Spleen (tissue), 11 donors: Measurements from ENCODE around the gene CASTOR1. TPM values are rescaled to one million over a fixed set of nuclear protein-coding genes. Genes with fewer than 3 reads are reported as not detected.

Experiments used
- DNase-seq: peaks from one replicate; pipeline ENCODE4 v3.0.0-alpha.2; 2020
- H3K27ac ChIP-seq, 8 donors: fragments of 200-600 bp; sonication (generic) in 7 of 8; 1 replicate in 4 of 8; 2 replicates in 4 of 8; pipeline versions ENCODE4 v1.5.0 to v1.8.0; 2016 to 2021; ENCODE audit warnings: inconsistent platforms in 4 of 8, mild to moderate bottlenecking in 4 of 8, moderate library complexity in 1 of 8
- H3K27me3 ChIP-seq, 7 donors: fragments of 200-600 bp; sonication (generic) in 6 of 7; replicated peaks in 1 of 7; 1 replicate in 4 of 7; 2 replicates in 3 of 7; pipeline versions ENCODE4 v1.5.0 to v1.8.0; 2016 to 2021; ENCODE audit warnings: inconsistent platforms in 3 of 7, mild to moderate bottlenecking in 1 of 7
- H3K36me3 ChIP-seq, 6 donors: fragments of 200-600 bp; sonication (generic) in 5 of 6; 1 replicate in 4 of 6; 2 replicates in 2 of 6; pipeline versions ENCODE4 v1.5.0 to v1.8.0; 2016 to 2021; ENCODE audit warnings: inconsistent platforms in 2 of 6
- H3K4me1 ChIP-seq, 6 donors: fragments of 200-600 bp; sonication (generic) in 5 of 6; 1 replicate in 3 of 6; 2 replicates in 3 of 6; pipeline versions ENCODE4 v1.5.0 to v1.8.0; 2016 to 2021; ENCODE audit warnings: inconsistent platforms in 3 of 6
- H3K4me3 ChIP-seq, 8 donors: fragments of 200-600 bp; sonication (generic) in 7 of 8; 1 replicate in 4 of 8; 2 replicates in 4 of 8; pipeline versions ENCODE4 v1.5.0 to v1.8.0; 2016 to 2021; ENCODE audit warnings: inconsistent platforms in 4 of 8, mild to moderate bottlenecking in 4 of 8, moderate library complexity in 2 of 8
- H3K9me3 ChIP-seq, 8 donors: fragments of 200-600 bp; sonication (generic) in 7 of 8; 1 replicate in 4 of 8; 2 replicates in 4 of 8; pipeline versions ENCODE4 v1.5.0 to v1.8.0; 2016 to 2021; ENCODE audit warnings: inconsistent platforms in 4 of 8
- POLR2A ChIP-seq, 3 donors: fragments of 450-650 bp; IDR thresholded peaks; one replicate each; pipeline ENCODE4 v1.5.1; 2017; ENCODE audit warnings: antibody characterized with exemption in 3 of 3, mild to moderate bottlenecking in 1 of 3
- POLR2AphosphoS5 ChIP-seq, 3 donors: sonication (generic); formaldehyde crosslinking; IDR thresholded peaks; one replicate each; pipeline ENCODE4 v1.5.1; 2017; ENCODE audit warnings: antibody characterized with exemption in 3 of 3
- WGBS, 5 donors: extraction: QIAGEN DNeasy Blood & Tissue Kit in 3 of 5; methylation state at CpG; one replicate each; pipeline versions ENCODE4 v1.1.5 to v1.1.7; 2013 to 2018; 5-methylcytosine and 5-hydroxymethylcytosine counted together
- intact Hi-C: fragments of 100-400 bp; cut with DNase I; formaldehyde crosslinking; loops from one replicate; pipeline ENCODE4 v1.15.0; 2023; ENCODE audit warnings: low total_unique reads
- polyA plus RNA-seq, 3 donors: library from polyadenylated mRNA; stranded (reverse); fragments of 200-250 nt; gene quantifications; one replicate each; pipeline ENCODE4 v1.2.1, GENCODE V29; 2013
- total RNA-seq, 7 donors: library from RNA; depleted of rRNA in 3 of 7; stranded (reverse); fragments of >200 nt in 3 of 7; fragmentation: NEBNext Ultra II Directional in 4 of 7; extraction: Animal tissue kit (Norgen Biotek cat#: 25700) in 4 of 7; gene quantifications; one replicate each; pipeline versions ENCODE4 v1.1.0 to v1.2.1, GENCODE V29; 2016 to 2021
- TF ChIP-seq, protein P1 (sequence below), 11 experiments: fragments of 200-600 bp in 7 of 11; fragments of 450-650 bp in 4 of 11; sonication (generic) in 4 of 11; IDR thresholded peaks in 8 of 11; conservative IDR thresholded peaks in 3 of 11; 1 replicate in 7 of 11; 2 replicates in 4 of 11; pipeline versions ENCODE4 v1.4.0 to v1.8.0; 2016 to 2021; ENCODE audit warnings: antibody characterized with exemption in 11 of 11, inconsistent platforms in 4 of 11, mild to moderate bottlenecking in 1 of 11
- donor health status: healthy with polysubstance abuse.
- donor health status: DM: no; HTN: no; CAD: no; lungs with moderate emphysema.
- donor health status: DM: no; HTN: no; CAD: no.
- donor health status: Bipolar disorder and iron deficiency.
- donor health status: healthy.
- donor health status: DM: no; HTN: no; CAD: no.
- donor health status: DM: yes; HTN: yes; CAD: no.

Gene CASTOR1
- total and polyA plus RNA-seq, 10 donors: 5.6 to 18.9 (median 12.6) TPM

- no peak overlapping the region for H3K4me3 ChIP-seq
- no peaks in the 10 kb centered on the region for H3K36me3 ChIP-seq
- H3K27ac ChIP-seq: no peak overlapping the region
- WGBS, 5 donors: 89 to 97% (median 91%) methylated on average over 10 of the region's 10 CpGs
- TF ChIP-seq POLR2A (IDR thresholded peaks at IDR 0.05): no peak
- TF ChIP-seq, protein P1, sequence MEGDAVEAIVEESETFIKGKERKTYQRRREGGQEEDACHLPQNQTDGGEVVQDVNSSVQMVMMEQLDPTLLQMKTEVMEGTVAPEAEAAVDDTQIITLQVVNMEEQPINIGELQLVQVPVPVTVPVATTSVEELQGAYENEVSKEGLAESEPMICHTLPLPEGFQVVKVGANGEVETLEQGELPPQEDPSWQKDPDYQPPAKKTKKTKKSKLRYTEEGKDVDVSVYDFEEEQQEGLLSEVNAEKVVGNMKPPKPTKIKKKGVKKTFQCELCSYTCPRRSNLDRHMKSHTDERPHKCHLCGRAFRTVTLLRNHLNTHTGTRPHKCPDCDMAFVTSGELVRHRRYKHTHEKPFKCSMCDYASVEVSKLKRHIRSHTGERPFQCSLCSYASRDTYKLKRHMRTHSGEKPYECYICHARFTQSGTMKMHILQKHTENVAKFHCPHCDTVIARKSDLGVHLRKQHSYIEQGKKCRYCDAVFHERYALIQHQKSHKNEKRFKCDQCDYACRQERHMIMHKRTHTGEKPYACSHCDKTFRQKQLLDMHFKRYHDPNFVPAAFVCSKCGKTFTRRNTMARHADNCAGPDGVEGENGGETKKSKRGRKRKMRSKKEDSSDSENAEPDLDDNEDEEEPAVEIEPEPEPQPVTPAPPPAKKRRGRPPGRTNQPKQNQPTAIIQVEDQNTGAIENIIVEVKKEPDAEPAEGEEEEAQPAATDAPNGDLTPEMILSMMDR (IDR thresholded peaks at IDR 0.05 in 8 of 11, conservative IDR thresholded peaks at IDR 0.05 in 3 of 11): no peak
- no peak for TF ChIP-seq POLR2AphosphoS5 (IDR thresholded peaks at IDR 0.05)
- H3K9me3 ChIP-seq: no peaks in the 10 kb centered on the region
- H3K4me1 ChIP-seq: peaks cover 6 to 57% (median 37%) of the 10 kb centered on the region in 6 donors
- DNase-seq: no peak
- intact Hi-C loops: no loop called here
- H3K27me3 ChIP-seq: peaks cover 0 to 45% (median 21%) of the 10 kb centered on the region in 7 donors
Observed at GRCh38 chr22:30244066-30244465, 45.2 kb downstream of the CASTOR1 start.

DNA sequence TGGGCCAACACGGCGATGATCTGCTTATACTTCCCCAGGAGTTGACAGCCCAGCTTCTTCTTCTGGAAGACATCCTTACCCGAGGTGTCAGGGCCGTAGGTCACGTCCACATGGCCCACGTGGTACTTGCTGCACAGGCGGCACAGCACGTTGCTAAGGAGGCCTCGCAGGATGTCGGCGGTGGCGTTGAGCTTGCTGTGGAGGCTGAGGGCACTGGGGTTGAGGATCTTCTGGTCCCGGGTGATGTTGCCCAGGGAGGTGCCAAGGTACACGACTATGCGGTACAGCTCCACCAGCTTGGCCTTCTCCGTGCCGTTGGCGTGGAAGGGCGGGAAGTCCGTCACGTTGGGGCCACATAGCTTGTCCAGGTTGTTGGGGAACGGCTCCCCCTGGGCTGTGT, 45.6 kb downstream of the CASTOR1 start:
- WGBS, 5 donors: 89 to 94% (median 92%) methylated on average over 10 to 22 of the region's 22 CpGs
- Histone ChIP-seq H3K27ac (no peak overlapping the region), H3K9me3 (no peaks in the 10 kb centered on the region), H3K36me3 (no peaks in the 10 kb centered on the region), H3K4me1 (peaks cover 6 to 53% (median 36%) of the 10 kb centered on the region in 6 donors), H3K4me3 (no peak overlapping the region), H3K27me3 (peaks cover 0 to 41% (median 21%) of the 10 kb centered on the region in 7 donors)
- no peak for DNase-seq
- no peak for TF ChIP-seq POLR2A (IDR thresholded peaks at IDR 0.05)
- intact Hi-C loops: no loop called here

DNA sequence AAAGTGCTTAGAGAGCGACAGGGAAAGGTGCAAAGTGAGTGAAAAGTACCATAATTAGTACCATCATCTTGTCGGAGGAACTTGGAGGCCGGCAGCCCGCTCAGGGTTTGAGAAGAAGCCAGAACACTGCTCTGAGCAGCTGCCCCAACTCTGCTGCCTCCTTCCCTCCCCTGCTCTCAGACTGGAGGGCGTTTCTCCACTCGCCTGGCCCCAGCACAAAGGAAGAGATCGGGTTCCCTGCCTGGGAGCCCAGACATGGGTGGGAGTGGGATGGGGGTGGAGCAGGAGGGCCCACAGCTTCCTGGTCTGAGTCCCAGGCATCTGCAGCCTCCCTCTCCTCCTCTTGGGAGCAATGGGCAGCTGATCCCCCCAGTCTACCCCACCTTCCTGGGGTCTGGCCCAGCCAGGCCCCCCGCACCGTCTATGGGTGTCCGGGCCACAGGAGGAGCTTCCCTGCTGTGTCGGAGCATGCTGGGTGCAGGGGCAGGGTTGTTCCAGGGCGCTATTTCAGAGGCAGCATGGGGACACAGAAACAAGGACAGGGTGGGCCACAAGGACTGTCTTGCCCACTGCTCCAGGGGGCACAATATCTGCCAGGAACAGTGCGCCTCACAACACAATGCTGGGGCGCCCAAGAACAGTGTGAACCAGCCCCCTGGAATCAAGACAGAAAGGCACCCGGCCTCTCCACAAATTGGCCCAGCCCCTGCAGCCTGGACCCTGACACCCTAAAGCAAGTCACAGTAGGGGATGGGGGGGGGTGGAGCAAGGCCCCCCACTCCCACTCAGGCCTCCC, 47.5 kb downstream of the CASTOR1 start:
- Histone ChIP-seq H3K36me3 (no peaks in the 10 kb centered on the region), H3K9me3 (no peaks in the 10 kb centered on the region), H3K27me3 (peaks cover 0 to 22% (median 10%) of the 10 kb centered on the region in 7 donors), H3K4me1 (peaks cover 5 to 37% (median 24%) of the 10 kb centered on the region in 6 donors), H3K27ac (no peak overlapping the region), H3K4me3 (no peak overlapping the region)
- DNase-seq: no peak
- TF ChIP-seq POLR2AphosphoS5 (IDR thresholded peaks at IDR 0.05) (no peak), POLR2A (IDR thresholded peaks at IDR 0.05) (no peak)
- TF ChIP-seq, protein P1 (IDR thresholded peaks at IDR 0.05 in 8 of 11, conservative IDR thresholded peaks at IDR 0.05 in 3 of 11): no peak
- intact Hi-C loops: no loop called here
- 74 to 86% (median 84%) methylated on average over 10 to 15 of the region's 15 CpGs for WGBS, 5 donors

- 71 to 79% (median 76%) methylated on average over 22 to 24 of the region's 24 CpGs for WGBS, 5 donors
- peaks cover 0 to 12% (median 2%) of the 10 kb centered on the region in 7 donors for H3K27me3 ChIP-seq
- H3K36me3 ChIP-seq: no peaks in the 10 kb centered on the region
- no peak overlapping the region for H3K27ac ChIP-seq
- no peaks in the 10 kb centered on the region for H3K9me3 ChIP-seq
- intact Hi-C loops: no loop called here
- H3K4me1 ChIP-seq: peaks cover 3 to 37% (median 18%) of the 10 kb centered on the region in 6 donors
- TF ChIP-seq POLR2A (IDR thresholded peaks at IDR 0.05) (no peak), POLR2AphosphoS5 (IDR thresholded peaks at IDR 0.05) (no peak)
- TF ChIP-seq, protein P1 (IDR thresholded peaks at IDR 0.05 in 8 of 11, conservative IDR thresholded peaks at IDR 0.05 in 3 of 11): no peak
- H3K4me3 ChIP-seq: no peak overlapping the region
- DNase-seq: no peak
Observed at GRCh38 chr22:30240541-30241417, 48.5 kb downstream of the CASTOR1 start.
